Right lobe of liver (tissue), 4 donors: ENCODE data around the gene SCUBE1.

Experiments used
- POLR2A ChIP-seq: fragments of 450-650 bp; IDR thresholded peaks from one replicate; pipeline ENCODE4 v1.6.1; 2017; ENCODE audit warnings: antibody characterized with exemption, mild to moderate bottlenecking
- TF ChIP-seq, protein P1 (sequence below), 4 donors: fragments of 200-600 bp in 3 of 4; fragments of 450-650 bp in 1 of 4; IDR thresholded peaks; one replicate each; pipeline versions ENCODE4 v1.5.1 to v1.8.0; 2016 to 2022; ENCODE audit warnings: antibody characterized with exemption in 4 of 4, mild to moderate bottlenecking in 2 of 4
- donor health status: DM: no; HTN: no; CAD: no.
- donor health status: DM: no; HTN: no; CAD: no.
- donor health status: DM: no; HTN: yes; CAD: no.

DNA sequence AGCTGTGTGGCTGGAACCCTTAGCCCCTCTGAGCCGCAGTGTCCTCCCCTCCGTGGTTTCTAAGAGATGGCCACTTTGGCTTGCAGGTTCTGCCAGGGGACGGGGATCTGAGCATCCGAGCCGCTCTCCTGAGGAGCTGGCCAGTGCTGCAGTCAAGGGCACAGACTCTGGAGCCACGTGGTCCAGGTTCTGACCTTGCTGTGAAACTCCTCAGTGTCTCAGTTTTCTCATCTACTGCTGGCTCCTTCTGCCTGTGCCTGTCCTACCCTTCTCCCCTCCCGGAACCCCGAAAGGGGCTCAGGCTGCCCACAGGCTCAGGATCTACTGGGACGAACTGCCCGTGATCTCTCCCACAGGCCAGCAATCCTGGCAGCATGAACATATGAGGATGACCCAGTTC, 90.9 kb downstream of the SCUBE1 start:
- TF ChIP-seq, protein P1, sequence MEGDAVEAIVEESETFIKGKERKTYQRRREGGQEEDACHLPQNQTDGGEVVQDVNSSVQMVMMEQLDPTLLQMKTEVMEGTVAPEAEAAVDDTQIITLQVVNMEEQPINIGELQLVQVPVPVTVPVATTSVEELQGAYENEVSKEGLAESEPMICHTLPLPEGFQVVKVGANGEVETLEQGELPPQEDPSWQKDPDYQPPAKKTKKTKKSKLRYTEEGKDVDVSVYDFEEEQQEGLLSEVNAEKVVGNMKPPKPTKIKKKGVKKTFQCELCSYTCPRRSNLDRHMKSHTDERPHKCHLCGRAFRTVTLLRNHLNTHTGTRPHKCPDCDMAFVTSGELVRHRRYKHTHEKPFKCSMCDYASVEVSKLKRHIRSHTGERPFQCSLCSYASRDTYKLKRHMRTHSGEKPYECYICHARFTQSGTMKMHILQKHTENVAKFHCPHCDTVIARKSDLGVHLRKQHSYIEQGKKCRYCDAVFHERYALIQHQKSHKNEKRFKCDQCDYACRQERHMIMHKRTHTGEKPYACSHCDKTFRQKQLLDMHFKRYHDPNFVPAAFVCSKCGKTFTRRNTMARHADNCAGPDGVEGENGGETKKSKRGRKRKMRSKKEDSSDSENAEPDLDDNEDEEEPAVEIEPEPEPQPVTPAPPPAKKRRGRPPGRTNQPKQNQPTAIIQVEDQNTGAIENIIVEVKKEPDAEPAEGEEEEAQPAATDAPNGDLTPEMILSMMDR (IDR thresholded peaks at IDR 0.05) = no peak
- no peak for TF ChIP-seq POLR2A
